OCI-LY1 (cell line): ENCODE results near the gene TBX4.

Source experiments
- H2AFZ ChIP-seq: fragments of 200-600 bp; sonication (generic), shearing (Covaris generic); 2 replicates; pipeline ENCODE4 v1.6.0; 2014; ENCODE audit warnings: antibody characterized with exemption, mild to moderate bottlenecking, low read length
- H3F3A ChIP-seq: fragments of 200-600 bp; sonication (generic), shearing (Covaris generic); 2 replicates; pipeline ENCODE4 v1.6.0; 2014; ENCODE audit warnings: mild to moderate bottlenecking, antibody characterized with exemption, low read length, moderate library complexity; ENCODE audit not compliant: insufficient read depth
- H3K27ac ChIP-seq: fragments of 200-600 bp; sonication (generic); 2 replicates; pipeline ENCODE4 v1.5.1; 2014; ENCODE audit warnings: low read length, mixed run types, mild to moderate bottlenecking, low read depth; ENCODE audit not compliant: poor library complexity, severe bottlenecking
- H3K27me3 ChIP-seq: fragments of 200-600 bp; sonication (generic); 2 replicates; pipeline ENCODE4 v1.6.0; 2014; ENCODE audit warnings: antibody characterized with exemption, mild to moderate bottlenecking, low read length, moderate library complexity; ENCODE audit not compliant: insufficient read depth
- H3K36me3 ChIP-seq: fragments of 200-600 bp; sonication (generic); 2 replicates; pipeline ENCODE4 v1.6.1; 2014; ENCODE audit warnings: mild to moderate bottlenecking, antibody characterized with exemption, low read length, moderate library complexity, mixed read lengths; ENCODE audit not compliant: insufficient read depth
- H3K4me1 ChIP-seq: fragments of 200-600 bp; sonication (generic); 2 replicates; pipeline ENCODE4 v1.5.1; 2014; ENCODE audit warnings: mild to moderate bottlenecking, low read length, moderate library complexity; ENCODE audit not compliant: insufficient read depth, severe bottlenecking
- H3K4me2 ChIP-seq: fragments of 200-600 bp; sonication (generic), shearing (Covaris generic); 2 replicates; pipeline ENCODE4 v1.6.1; 2014; ENCODE audit warnings: low read length
- H3K4me3 ChIP-seq: fragments of 200-600 bp; sonication (generic); 2 replicates; pipeline ENCODE4 v1.5.1; 2014; ENCODE audit warnings: low read length, low read depth, mild to moderate bottlenecking, mixed read lengths; ENCODE audit not compliant: poor library complexity, severe bottlenecking
- H3K79me2 ChIP-seq: fragments of 200-600 bp; shearing (Covaris generic); 2 replicates; pipeline ENCODE4 v1.6.1; 2016; ENCODE audit warnings: mixed run types, low read length, mixed read lengths; ENCODE audit not compliant: insufficient read depth
- H3K9ac ChIP-seq: fragments of 200-600 bp; sonication (generic), shearing (Covaris generic); 2 replicates; pipeline ENCODE4 v1.6.1; 2014; ENCODE audit warnings: mild to moderate bottlenecking, low read length, mixed read lengths
- H3K9me2 ChIP-seq: fragments of 200-600 bp; sonication (generic), shearing (Covaris generic); 2 replicates; pipeline ENCODE4 v1.6.1; 2014; ENCODE audit warnings: low read depth, mild to moderate bottlenecking, low read length, mixed read lengths
- H3K9me3 ChIP-seq: fragments of 200-600 bp; shearing (Covaris generic); 2 replicates; pipeline ENCODE4 v1.6.1; 2014; ENCODE audit warnings: low read length, mixed read lengths
- H4K20me1 ChIP-seq: fragments of 200-600 bp; sonication (generic), shearing (Covaris generic); 2 replicates; pipeline ENCODE4 v1.6.0; 2016; ENCODE audit warnings: mild to moderate bottlenecking, low read length; ENCODE audit not compliant: insufficient read depth
- EZH2 ChIP-seq: fragments of 200-600 bp; sonication (generic), shearing (Covaris generic); IDR thresholded peaks from 2 replicates; pipeline ENCODE4 v1.8.0; 2017; ENCODE audit warnings: borderline replicate concordance, mixed run types, mild to moderate bottlenecking, antibody characterized with exemption, low read length, moderate library complexity, mixed read lengths
- TF ChIP-seq, protein P1 (sequence below): fragments of 200-600 bp; sonication (generic), shearing (Covaris generic); IDR thresholded peaks from 2 replicates; pipeline ENCODE4 v1.5.1; 2017; ENCODE audit warnings: mild to moderate bottlenecking, antibody characterized with exemption, low read length, moderate library complexity, mixed read lengths

TBX4 gene

DNA sequence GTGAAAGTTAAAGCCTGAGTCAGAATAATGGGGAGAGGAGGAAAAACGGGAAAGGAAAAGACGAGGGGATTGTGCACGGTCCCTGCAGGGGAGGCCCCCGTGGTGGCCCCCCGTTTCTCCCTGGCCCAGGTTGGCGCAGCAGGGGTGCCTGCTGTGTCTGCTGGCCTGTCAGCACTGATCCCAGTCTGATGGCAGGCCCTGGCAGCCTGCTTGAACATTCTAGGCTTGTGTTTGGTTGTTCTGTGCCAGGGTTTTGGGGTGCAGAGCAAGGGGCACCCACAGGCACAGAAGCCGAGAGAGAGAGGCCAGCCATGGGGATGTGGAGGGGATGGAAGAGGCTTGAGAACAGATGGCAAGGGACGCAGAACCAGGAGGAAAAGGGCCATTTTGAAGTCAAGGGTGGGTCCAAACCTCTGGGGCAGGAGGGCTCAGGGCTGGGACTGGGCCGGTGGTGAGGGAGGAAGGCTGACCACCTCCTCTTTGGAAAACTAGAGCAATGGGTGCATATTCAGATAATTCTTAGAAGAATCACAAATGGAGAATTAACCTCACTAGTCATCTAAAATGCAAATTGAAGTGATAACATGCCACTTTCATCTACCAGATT is 35.9 kb downstream of the TBX4 start:
- H3K9me3 ChIP-seq, result no peaks in the 10 kb centered on the region
- no peaks in the 10 kb centered on the region for H4K20me1 ChIP-seq
- no peaks in the 10 kb centered on the region for H3K4me1 ChIP-seq
- H3K4me3 ChIP-seq, result no peak overlapping the region
- no peak overlapping the region for H3K4me2 ChIP-seq
- H3K36me3 ChIP-seq, result no peaks in the 10 kb centered on the region
- no peaks in the 10 kb centered on the region for H3F3A ChIP-seq
- no peaks in the 10 kb centered on the region for H3K27me3 ChIP-seq
- H3K79me2 ChIP-seq, result no peaks in the 10 kb centered on the region
- TF ChIP-seq, protein P1, sequence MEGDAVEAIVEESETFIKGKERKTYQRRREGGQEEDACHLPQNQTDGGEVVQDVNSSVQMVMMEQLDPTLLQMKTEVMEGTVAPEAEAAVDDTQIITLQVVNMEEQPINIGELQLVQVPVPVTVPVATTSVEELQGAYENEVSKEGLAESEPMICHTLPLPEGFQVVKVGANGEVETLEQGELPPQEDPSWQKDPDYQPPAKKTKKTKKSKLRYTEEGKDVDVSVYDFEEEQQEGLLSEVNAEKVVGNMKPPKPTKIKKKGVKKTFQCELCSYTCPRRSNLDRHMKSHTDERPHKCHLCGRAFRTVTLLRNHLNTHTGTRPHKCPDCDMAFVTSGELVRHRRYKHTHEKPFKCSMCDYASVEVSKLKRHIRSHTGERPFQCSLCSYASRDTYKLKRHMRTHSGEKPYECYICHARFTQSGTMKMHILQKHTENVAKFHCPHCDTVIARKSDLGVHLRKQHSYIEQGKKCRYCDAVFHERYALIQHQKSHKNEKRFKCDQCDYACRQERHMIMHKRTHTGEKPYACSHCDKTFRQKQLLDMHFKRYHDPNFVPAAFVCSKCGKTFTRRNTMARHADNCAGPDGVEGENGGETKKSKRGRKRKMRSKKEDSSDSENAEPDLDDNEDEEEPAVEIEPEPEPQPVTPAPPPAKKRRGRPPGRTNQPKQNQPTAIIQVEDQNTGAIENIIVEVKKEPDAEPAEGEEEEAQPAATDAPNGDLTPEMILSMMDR, result no peak
- no peak for TF ChIP-seq EZH2
- H2AFZ ChIP-seq, result no peak overlapping the region
- H3K9ac ChIP-seq, result no peak overlapping the region
- H3K9me2 ChIP-seq, result no peaks in the 10 kb centered on the region
- H3K27ac ChIP-seq, result no peak overlapping the region

DNA sequence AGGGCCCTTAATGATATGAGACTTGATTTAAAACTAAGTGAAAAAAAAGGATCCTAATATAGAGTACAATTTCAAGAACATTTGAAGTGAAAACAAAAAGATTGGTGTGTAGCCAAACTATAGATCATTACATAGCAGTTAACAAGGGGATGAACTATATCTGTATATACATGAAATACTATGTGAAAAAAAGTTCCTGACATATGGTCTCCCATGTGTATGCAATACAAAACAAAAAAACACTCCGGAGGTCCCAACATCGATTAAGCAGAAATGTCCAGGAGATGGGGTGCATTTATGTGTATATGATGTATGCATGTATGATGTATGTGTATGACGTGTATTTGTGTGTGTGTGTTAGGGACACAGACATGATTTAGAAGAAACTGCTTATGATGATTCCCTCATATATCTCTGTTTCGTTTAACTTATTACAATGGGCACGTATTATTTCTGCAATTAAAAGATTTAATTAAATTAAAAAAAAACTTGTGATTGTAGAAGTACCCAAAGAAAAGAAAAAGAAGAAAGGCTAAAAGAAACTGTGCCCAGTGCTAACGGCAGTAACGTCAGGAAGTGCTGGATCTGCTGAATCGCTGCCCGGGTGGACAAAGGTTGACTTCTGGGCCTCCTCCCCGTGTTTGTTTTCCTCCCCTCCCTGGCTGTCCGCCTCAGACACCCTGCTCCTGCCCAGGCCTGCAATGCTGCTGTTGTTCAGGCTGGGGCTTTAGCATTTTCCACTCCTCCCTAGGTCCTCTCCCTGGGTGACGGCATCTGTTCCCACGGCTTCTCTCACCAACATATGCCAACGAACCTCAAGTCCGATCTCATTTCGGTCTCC is 36.9 kb downstream of the TBX4 start:
- Histone ChIP-seq H3K4me1 (no peaks in the 10 kb centered on the region), H4K20me1 (no peaks in the 10 kb centered on the region), H3K4me3 (no peak overlapping the region), H3K36me3 (no peaks in the 10 kb centered on the region), H3K27me3 (no peaks in the 10 kb centered on the region), H3K4me2 (no peak overlapping the region), H2AFZ (no peak overlapping the region), H3K9me2 (no peaks in the 10 kb centered on the region), H3F3A (no peaks in the 10 kb centered on the region), H3K9ac (no peak overlapping the region), H3K79me2 (no peaks in the 10 kb centered on the region), H3K9me3 (no peaks in the 10 kb centered on the region), H3K27ac (no peak overlapping the region)
- TF ChIP-seq, protein P1, result no peak
- no peak for TF ChIP-seq EZH2

DNA sequence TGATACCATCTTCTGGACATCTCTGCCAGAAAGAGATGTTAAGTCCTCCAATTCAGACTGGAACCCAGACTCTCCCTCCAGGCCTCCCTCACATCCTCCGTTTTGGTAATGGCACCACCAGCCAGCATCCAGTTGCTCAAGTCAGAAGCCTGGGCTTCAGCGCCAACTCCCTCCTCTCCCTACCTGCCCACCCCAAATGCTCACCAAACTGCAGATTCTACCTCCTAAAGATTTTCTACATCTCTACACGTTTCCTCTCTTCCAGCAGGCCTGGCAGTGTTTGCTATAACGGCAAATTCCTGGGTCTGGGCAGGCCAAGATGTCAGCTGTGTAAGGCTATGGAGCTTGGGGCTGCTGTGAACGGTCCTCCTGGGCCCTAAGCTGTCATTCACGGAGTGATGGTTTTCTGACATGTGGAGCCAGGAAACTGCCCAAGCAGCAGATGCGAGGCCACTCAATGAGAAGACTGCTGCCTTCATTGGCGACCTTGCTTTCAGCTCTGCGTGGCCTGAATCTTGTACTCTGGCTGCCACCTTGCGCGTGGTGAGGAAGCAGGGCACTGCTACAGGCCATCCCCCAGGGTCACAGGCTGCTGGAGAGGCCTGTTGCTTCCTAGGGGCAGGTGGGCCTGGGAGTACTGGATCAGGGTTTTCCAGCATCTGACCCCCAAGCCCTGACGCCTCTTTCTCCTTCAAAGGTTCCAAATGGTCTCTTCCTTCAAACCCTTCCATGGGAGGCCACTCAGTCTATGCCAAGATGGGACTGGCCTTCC is 37.7 kb downstream of the TBX4 start:
- H3K27me3 ChIP-seq, result no peaks in the 10 kb centered on the region
- no peaks in the 10 kb centered on the region for H3K79me2 ChIP-seq
- H2AFZ ChIP-seq, result no peak overlapping the region
- H3K9ac ChIP-seq, result no peak overlapping the region
- no peaks in the 10 kb centered on the region for H3K9me2 ChIP-seq
- no peaks in the 10 kb centered on the region for H3K4me1 ChIP-seq
- no peaks in the 10 kb centered on the region for H3K9me3 ChIP-seq
- no peaks in the 10 kb centered on the region for H3F3A ChIP-seq
- H4K20me1 ChIP-seq, result no peaks in the 10 kb centered on the region
- no peak overlapping the region for H3K27ac ChIP-seq
- no peak overlapping the region for H3K4me3 ChIP-seq
- no peaks in the 10 kb centered on the region for H3K36me3 ChIP-seq
- H3K4me2 ChIP-seq, result no peak overlapping the region
- no peak for TF ChIP-seq EZH2
- TF ChIP-seq, protein P1, result no peak
